Esophagus squamous epithelium (tissue), 5 donors: Measurements from ENCODE around the gene FN1. TPM values are rescaled to one million over a fixed set of nuclear protein-coding genes. Genes with fewer than 3 reads are reported as not detected.

Experiments used
- DNase-seq: peaks from one replicate; lab custom pipeline; 2025; lab: John Stamatoyannopoulos, UW
- H3K27ac ChIP-seq, 4 donors: fragments of 200-600 bp; sonication (generic); one replicate each; pipeline ENCODE4 v1.5.1; 2016 to 2019; ENCODE audit warnings: mild to moderate bottlenecking in 1 of 4
- H3K27me3 ChIP-seq, 4 donors: fragments of 200-600 bp; sonication (generic); 1 replicate in 3 of 4; 2 replicates in 1 of 4; pipeline versions ENCODE4 v1.5.1 to v1.6.0; 2017 to 2021; ENCODE audit warnings: antibody characterized with exemption in 1 of 4
- H3K36me3 ChIP-seq, 3 donors: fragments of 200-600 bp; sonication (generic); one replicate each; pipeline ENCODE4 v1.5.1; 2016 to 2019
- H3K4me1 ChIP-seq, 3 donors: fragments of 200-600 bp; sonication (generic); one replicate each; pipeline ENCODE4 v1.5.1; 2017 to 2019
- H3K4me3 ChIP-seq, 4 donors: fragments of 200-600 bp; sonication (generic); 1 replicate in 3 of 4; 2 replicates in 1 of 4; pipeline ENCODE4 v1.5.1; 2016 to 2019; ENCODE audit warnings: mild to moderate bottlenecking in 2 of 4, moderate library complexity in 1 of 4
- H3K9me3 ChIP-seq, 3 donors: fragments of 200-600 bp; sonication (generic); one replicate each; pipeline ENCODE4 v1.5.1; 2016 to 2019
- POLR2A ChIP-seq, 4 donors: fragments of 450-650 bp; IDR thresholded peaks; one replicate each; pipeline ENCODE4 v1.6.1; 2017; ENCODE audit warnings: antibody characterized with exemption in 4 of 4, mild to moderate bottlenecking in 4 of 4, moderate library complexity in 3 of 4
- WGBS, 2 donors: methylation state at CpG; one replicate each; pipeline ENCODE4 v1.1.5; 2018; 5-methylcytosine and 5-hydroxymethylcytosine counted together
- intact Hi-C: fragments of 100-400 bp; cut with DNase I; formaldehyde crosslinking; loops from one replicate; pipeline ENCODE4 v1.15.0; 2022
- total RNA-seq, 4 donors: library from RNA; depleted of rRNA; stranded (reverse); fragments of >200 nt; gene quantifications; one replicate each; pipeline ENCODE4 v1.1.0, GENCODE V29; 2016
- TF ChIP-seq, protein P1 (sequence below), 6 experiments: fragments of 450-650 bp in 4 of 6; fragments of 200-600 bp in 2 of 6; sonication (generic) in 2 of 6; IDR thresholded peaks; one replicate each; pipeline ENCODE4 v1.5.1; 2016 to 2019; ENCODE audit warnings: antibody characterized with exemption in 6 of 6, mild to moderate bottlenecking in 4 of 6, moderate library complexity in 4 of 6
- donor health status: DM: yes; HTN: yes; CAD: no.

The FN1 gene
- total RNA-seq, 4 donors from 2014 or later = 15.7 to 393 (median 112) TPM

DNA sequence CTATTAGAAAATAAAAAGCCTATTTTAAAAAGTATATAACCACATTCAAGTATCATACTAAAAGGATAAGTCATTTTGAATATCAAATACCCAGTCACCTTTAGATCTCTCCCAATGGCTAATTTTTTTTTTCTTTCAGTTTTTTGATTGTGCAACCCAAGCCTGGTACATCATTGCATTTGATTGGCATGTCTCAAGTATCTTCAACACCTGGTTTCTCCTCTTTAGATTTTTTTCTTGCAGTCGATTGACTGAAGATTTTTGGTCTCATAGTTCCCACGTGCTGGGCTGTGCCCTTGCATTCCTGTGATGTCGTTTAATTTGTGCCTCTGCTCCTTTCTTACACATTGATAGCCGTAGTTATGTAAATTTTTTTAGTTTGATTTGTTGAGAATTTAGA lies 83.3 kb downstream of the FN1 start:
- TF ChIP-seq, protein P1, sequence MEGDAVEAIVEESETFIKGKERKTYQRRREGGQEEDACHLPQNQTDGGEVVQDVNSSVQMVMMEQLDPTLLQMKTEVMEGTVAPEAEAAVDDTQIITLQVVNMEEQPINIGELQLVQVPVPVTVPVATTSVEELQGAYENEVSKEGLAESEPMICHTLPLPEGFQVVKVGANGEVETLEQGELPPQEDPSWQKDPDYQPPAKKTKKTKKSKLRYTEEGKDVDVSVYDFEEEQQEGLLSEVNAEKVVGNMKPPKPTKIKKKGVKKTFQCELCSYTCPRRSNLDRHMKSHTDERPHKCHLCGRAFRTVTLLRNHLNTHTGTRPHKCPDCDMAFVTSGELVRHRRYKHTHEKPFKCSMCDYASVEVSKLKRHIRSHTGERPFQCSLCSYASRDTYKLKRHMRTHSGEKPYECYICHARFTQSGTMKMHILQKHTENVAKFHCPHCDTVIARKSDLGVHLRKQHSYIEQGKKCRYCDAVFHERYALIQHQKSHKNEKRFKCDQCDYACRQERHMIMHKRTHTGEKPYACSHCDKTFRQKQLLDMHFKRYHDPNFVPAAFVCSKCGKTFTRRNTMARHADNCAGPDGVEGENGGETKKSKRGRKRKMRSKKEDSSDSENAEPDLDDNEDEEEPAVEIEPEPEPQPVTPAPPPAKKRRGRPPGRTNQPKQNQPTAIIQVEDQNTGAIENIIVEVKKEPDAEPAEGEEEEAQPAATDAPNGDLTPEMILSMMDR (IDR thresholded peaks at IDR 0.05) = no peak
- TF ChIP-seq POLR2A (IDR thresholded peaks at IDR 0.05) = no peak
- no peak for DNase-seq
- Histone ChIP-seq H3K36me3 (peaks cover 0 to 42% (median 0%) of the 10 kb centered on the region in 3 donors), H3K4me3 (no peak overlapping the region), H3K9me3 (no peaks in the 10 kb centered on the region), H3K4me1 (peaks cover 0 to 6% (median 0%) of the 10 kb centered on the region in 3 donors), H3K27me3 (no peaks in the 10 kb centered on the region), H3K27ac (no peak overlapping the region)
- intact Hi-C loops = no loop called here
- WGBS, 2 donors = 65 to 71% methylated on average over 4 of the region's 4 CpGs

DNA sequence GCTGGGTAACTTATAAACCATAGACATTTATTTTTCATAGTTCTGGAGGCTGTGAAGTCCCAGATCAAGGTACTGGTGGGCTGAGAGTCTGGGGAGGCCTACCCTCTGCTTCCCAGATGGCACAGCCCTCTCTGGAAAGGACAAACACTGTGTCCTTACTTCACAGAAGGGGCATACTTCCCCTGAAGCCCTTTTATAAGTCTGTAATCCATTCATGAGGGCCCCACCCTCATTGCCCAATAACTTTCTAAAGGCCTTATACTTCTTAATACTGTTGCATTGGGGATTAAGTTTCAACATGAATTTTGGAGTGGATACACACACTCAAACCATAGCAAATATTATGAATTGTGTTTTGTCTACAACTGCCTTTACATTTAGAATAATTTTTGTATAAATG lies 88.0 kb downstream of the FN1 start:
- H3K36me3 ChIP-seq = peaks cover 0 to 82% (median 13%) of the 10 kb centered on the region in 3 donors
- no peak overlapping the region for H3K4me3 ChIP-seq
- peak overlapping the region in 1 of 4 donors; percentile 17 for H3K27ac ChIP-seq
- H3K27me3 ChIP-seq = no peaks in the 10 kb centered on the region
- H3K9me3 ChIP-seq = no peaks in the 10 kb centered on the region
- DNase-seq = no peak
- intact Hi-C loops = no loop called here
- peaks cover 0 to 6% (median 0%) of the 10 kb centered on the region in 3 donors for H3K4me1 ChIP-seq
- TF ChIP-seq, protein P1 (IDR thresholded peaks at IDR 0.05) = no peak
- no peak for TF ChIP-seq POLR2A (IDR thresholded peaks at IDR 0.05)

DNA sequence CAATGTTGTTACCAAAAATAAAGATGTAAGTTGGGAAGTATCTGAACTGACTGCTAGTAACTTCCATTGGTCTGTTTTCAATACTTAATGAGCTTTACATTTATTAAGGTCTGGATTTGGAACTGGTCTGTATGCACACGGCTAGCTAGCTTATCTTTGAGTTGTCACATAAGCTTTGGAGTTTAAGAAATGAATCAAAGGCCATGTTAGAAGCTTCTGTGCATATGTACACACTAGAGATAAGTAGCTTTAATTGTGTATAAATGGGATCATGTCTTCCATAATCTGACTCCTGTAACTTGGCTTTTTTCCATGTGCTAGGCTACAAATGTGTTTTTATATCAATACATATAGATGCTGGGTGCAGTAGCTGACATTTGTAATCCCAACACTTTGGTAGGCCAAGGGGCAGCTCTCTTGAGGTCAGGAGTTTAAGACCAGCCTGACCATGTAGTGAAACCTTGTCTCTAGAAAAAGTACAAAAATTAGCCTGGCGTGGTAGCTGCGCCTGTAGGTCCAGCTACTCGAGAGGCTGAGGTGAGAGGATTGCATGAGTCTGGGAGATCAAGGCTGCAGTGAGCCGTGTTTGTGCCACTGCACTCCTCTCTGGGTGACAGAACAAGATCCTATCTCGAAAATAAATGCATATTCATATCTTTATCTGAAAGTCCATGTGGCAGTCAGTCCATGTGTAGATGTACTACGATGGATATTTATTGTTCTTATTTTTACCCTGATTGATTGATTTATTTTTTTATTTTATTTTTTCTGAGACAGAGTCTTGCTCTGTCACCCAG lies 96.8 kb downstream of the FN1 start:
- Histone ChIP-seq H3K27ac (no peak overlapping the region), H3K4me3 (no peak overlapping the region), H3K9me3 (no peaks in the 10 kb centered on the region), H3K27me3 (no peaks in the 10 kb centered on the region), H3K36me3 (peaks cover 0 to 99% (median 11%) of the 10 kb centered on the region in 3 donors), H3K4me1 (no peaks in the 10 kb centered on the region)
- WGBS, 2 donors = 87 to 94% methylated on average over 7 of the region's 7 CpGs
- DNase-seq = no peak
- TF ChIP-seq POLR2A (IDR thresholded peaks at IDR 0.05) = no peak
- TF ChIP-seq, protein P1 (IDR thresholded peaks at IDR 0.05) = no peak
- intact Hi-C loops = no loop called here

DNA sequence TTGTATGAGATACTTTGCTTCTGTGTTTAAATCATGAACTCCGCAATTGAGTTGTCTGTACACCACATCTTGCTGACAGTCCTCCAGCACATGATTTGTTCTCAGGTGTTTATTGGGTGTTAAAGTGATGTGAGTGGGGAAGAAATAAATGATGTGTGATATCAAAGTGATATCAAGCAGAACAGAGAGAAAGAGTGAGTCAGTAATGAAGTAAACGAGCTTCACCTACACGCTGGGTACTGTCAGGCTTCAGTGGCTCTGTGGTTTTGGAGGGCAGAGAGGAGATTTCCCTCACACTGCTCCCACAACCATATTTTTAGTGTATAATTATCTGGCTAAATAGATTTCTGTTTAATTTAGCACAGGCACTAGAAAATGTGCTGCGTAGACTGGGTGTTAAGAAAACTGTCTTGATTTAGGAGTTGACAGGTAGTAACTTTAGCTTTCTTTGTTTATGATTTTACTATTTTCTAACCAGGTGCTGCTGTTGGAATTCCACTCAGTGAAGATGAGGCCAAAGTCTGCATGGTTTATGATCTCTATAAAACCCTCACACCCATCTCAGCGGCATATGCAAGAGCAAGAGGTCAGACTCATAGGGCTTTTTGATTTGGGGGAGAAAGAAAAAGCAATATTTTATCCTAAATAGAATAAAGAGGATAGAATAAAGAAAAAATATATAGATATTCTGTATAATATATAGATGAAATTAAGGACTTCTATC lies 102.8 kb downstream of the FN1 start:
- WGBS, 2 donors = 81 to 84% methylated on average over 5 of the region's 5 CpGs
- TF ChIP-seq, protein P1 (IDR thresholded peaks at IDR 0.05) = no peak
- TF ChIP-seq POLR2A (IDR thresholded peaks at IDR 0.05) = no peak
- Histone ChIP-seq H3K27ac (no peak overlapping the region), H3K27me3 (no peaks in the 10 kb centered on the region), H3K36me3 (peaks cover 0 to 92% (median 9%) of the 10 kb centered on the region in 3 donors), H3K4me3 (no peak overlapping the region), H3K4me1 (no peaks in the 10 kb centered on the region), H3K9me3 (no peaks in the 10 kb centered on the region)
- no peak for DNase-seq
- intact Hi-C loops = no loop called here

DNA sequence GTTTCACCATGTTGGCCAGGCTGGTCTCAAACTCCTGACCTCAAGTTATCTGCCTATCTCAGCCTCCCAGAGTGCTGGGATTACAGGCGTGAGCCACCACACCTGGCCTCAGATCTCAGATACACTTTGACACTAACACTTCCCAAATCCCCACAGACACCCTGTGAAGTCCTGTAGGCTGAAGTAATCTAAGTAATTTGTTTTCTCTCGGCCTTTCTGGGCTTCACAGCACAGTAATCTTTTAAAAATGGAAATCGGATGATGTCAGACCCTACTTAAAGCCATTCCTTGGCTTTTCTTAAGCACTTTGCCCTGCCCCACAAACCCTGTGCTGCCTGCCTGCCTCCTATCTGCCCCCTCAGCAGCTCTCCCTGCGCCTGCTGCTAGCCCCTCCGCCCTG lies 107.8 kb downstream of the FN1 start:
- no peaks in the 10 kb centered on the region for H3K4me1 ChIP-seq
- no peak overlapping the region for H3K4me3 ChIP-seq
- WGBS, 2 donors = 94 to 96% methylated on average over 5 of the region's 5 CpGs
- H3K9me3 ChIP-seq = no peaks in the 10 kb centered on the region
- DNase-seq = no peak
- no peaks in the 10 kb centered on the region for H3K27me3 ChIP-seq
- intact Hi-C loops = no loop called here
- TF ChIP-seq, protein P1 (IDR thresholded peaks at IDR 0.05) = no peak
- TF ChIP-seq POLR2A (IDR thresholded peaks at IDR 0.05) = no peak
- peaks cover 15 to 88% (median 17%) of the 10 kb centered on the region in 3 donors for H3K36me3 ChIP-seq
- no peak overlapping the region for H3K27ac ChIP-seq
